ENCODE measurements around the gene MIF.
"Not testable (repeated sequence)": the region's sequence is repeated elsewhere in the genome, so short reads cannot be mapped to it uniquely, and the experiment has no call there.

Gene MIF

DNA sequence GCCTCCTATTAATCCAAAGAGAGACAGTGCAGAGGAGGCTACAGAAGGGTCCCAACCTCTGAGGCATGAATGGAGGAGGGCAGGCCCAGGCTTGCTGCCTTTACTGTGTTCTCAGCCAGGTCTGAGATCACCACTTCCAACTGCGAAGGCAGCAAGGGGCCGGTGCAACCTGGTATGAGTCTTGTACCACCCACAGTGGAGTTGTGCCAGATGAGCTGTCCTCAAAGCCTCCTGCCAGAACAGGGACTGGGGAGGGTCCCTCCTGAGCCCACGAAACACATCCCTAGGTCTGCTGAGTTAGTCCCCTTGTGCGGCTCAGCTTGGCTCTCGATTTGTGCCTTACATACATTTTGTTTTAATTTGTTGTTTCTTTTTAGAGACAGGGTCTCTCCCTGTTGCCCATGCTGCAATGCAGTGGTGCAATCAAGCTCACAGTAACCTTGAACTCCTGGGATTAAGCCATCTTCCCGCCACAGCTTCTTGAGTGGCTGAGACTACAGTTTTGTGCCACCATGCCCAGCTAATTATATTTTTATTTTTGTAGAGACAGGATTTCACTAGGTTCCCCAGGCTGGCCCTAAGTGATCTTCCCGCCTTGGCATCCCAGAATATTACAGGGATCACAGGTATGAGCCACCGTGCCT, 9.3 kb downstream of the MIF start:
- no peak for DNase-seq (ENCODE audit: low spot score in 2 of 2)
- no peak for ATAC-seq (ENCODE audit: low read depth)
- H3K4me3 Mint-ChIP-seq, result no peak overlapping the region
- peaks cover 10% of the 10 kb centered on the region for H3K9me3 Mint-ChIP-seq
- H3K36me3 Mint-ChIP-seq, result peaks cover 16% of the 10 kb centered on the region
- H3K4me1 Mint-ChIP-seq, result peaks cover 6% of the 10 kb centered on the region
- no peak overlapping the region for H3K27ac Mint-ChIP-seq
- H3K27me3 Mint-ChIP-seq, result no peaks in the 10 kb centered on the region

DNA sequence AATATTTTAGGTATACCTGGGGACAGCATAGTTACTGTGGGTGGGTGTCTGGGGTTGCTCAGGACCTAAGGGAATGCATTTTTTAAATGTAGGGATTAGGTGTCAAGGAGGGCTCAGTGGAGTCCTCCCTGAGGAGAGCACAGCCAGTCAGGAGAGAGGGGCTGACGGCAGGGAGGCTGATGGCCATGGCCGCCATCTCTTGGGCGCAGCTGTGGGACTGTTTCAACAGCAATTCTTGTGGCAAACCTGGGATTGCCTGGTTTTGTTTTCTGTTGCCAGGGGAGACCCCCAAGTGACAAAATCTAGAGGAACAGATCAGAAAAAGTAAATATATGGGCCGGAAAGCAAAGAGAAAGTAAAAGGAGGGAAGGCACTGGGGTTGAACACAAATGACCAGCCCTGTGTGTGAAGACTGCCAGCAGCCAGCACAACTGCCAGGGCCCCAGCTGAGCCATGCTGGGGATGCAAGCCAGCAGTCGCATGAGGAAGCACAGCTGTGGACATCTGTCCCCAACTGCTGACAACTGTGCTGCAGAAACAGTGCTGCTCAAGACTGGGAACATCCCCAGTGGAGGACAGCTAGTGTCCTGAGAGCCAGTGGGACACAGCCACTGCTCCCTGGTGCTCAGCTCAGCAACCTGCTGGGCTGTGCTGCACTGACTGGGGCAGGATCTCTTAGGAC, 10.5 kb downstream of the MIF start:
- no peaks in the 10 kb centered on the region for H3K27me3 Mint-ChIP-seq
- peaks cover 9% of the 10 kb centered on the region for H3K36me3 Mint-ChIP-seq
- DNase-seq (ENCODE audit: low spot score in 2 of 2) (no peak), ATAC-seq (ENCODE audit: low read depth) (no peak)
- no peak overlapping the region for H3K4me3 Mint-ChIP-seq
- peaks cover 4% of the 10 kb centered on the region for H3K4me1 Mint-ChIP-seq
- no peak overlapping the region for H3K27ac Mint-ChIP-seq
- H3K9me3 Mint-ChIP-seq, result peaks cover 7% of the 10 kb centered on the region

DNA sequence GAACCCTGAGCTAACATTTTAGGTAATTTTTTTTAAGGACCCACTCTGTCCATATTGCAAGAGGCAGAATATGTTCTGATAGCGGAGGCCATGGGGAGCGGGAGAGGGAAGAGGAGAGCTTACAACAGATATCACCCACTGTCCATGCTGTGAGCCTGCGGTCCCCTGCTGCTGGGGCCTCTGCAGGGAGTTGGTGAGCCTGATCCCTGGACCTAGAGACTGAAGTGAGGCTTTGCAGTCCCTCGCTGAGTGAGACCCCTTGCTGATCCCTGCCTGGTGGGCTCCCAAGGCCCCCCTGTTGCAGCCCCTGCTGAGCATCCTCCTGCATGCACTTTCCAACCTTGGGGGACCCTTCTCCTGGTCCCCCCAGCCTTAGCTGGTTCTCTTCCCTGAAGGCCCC, 12.5 kb downstream of the MIF start:
- Mint-ChIP-seq H3K27me3 (no peaks in the 10 kb centered on the region), H3K36me3 (no peaks in the 10 kb centered on the region), H3K27ac (no peak overlapping the region), H3K4me3 (no peak overlapping the region), H3K4me1 (peaks cover 3% of the 10 kb centered on the region), H3K9me3 (no peaks in the 10 kb centered on the region)
- ATAC-seq (ENCODE audit: low read depth) (no peak), DNase-seq (ENCODE audit: low spot score in 2 of 2) (no peak)

GRCh38 chr22:23907423-23907822, 13.2 kb downstream of the MIF start:
- DNase-seq (ENCODE audit: low spot score in 2 of 2); ATAC-seq (ENCODE audit: low read depth); H3K27ac Mint-ChIP-seq; H3K27me3 Mint-ChIP-seq; H3K4me3 Mint-ChIP-seq; H3K9me3 Mint-ChIP-seq; H3K4me1 Mint-ChIP-seq; H3K36me3 Mint-ChIP-seq: not testable (repeated sequence)

GRCh38 chr22:23908587-23909205, 14.5 kb downstream of the MIF start:
- Mint-ChIP-seq H3K4me3 (no peak overlapping the region), H3K27me3 (no peaks in the 10 kb centered on the region)
- ATAC-seq (ENCODE audit: low read depth), result no peak

GRCh38 chr22:23909296-23909898, 15.2 kb downstream of the MIF start:
- ATAC-seq (ENCODE audit: low read depth), result no peak
- Mint-ChIP-seq H3K4me1 (peaks cover 10% of the 10 kb centered on the region), H3K27ac (no peak overlapping the region), H3K27me3 (no peaks in the 10 kb centered on the region), H3K9me3 (no peaks in the 10 kb centered on the region), H3K36me3 (no peaks in the 10 kb centered on the region), H3K4me3 (no peak overlapping the region)
- DNase-seq (ENCODE audit: low spot score in 2 of 2), result no peak

More at GRCh38 chr22:23908587-23909205, 14.5 kb downstream of the MIF start:
- DNase-seq (ENCODE audit: low spot score in 2 of 2), result no peak
- Mint-ChIP-seq H3K27ac (no peak overlapping the region), H3K4me1 (peaks cover 12% of the 10 kb centered on the region), H3K9me3 (no peaks in the 10 kb centered on the region), H3K36me3 (no peaks in the 10 kb centered on the region)

DNA sequence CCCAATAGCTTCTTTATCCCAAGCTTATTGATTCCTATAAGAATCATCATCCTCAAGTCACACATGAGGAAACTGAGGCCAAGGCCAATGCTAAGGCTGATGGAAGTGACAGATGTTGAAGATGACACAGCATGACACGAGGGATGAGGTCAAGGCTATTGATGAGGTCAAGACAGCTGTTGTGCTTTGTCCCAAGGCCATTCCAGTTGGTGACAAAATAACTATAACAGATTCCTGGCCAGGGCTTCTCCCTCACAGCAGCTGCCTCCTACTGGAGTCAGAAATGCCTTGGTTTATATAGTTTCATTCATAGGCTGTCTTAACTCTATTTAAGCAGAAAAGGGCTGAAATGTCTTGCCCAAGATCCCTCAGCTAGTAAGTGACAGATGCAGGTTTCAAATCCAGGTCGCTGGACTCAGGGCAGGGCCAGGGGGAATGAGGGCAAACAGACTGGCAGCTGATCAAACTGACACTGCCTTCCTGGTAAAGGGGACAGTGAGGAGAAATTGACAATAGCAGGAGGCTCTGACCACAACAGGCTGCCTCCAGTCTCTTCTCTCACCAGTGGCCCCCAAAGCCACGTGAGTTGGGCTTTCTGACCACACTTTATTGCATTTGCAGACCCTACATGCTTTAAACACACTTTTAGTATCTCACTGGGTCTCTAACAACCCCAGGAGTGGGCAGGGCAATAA, 16.5 kb downstream of the MIF start:
- DNase-seq (ENCODE audit: low spot score in 2 of 2) (no peak), ATAC-seq (ENCODE audit: low read depth) (no peak)
- Mint-ChIP-seq H3K9me3 (no peaks in the 10 kb centered on the region), H3K4me1 (peaks cover 22% of the 10 kb centered on the region), H3K36me3 (no peaks in the 10 kb centered on the region), H3K4me3 (no peak overlapping the region), H3K27me3 (no peaks in the 10 kb centered on the region), H3K27ac (no peak overlapping the region)

- Mint-ChIP-seq H3K4me3 (no peak overlapping the region), H3K27ac (no peak overlapping the region), H3K36me3 (peaks cover 1% of the 10 kb centered on the region), H3K9me3 (no peaks in the 10 kb centered on the region), H3K27me3 (no peaks in the 10 kb centered on the region), H3K4me1 (peaks cover 23% of the 10 kb centered on the region)
- ATAC-seq (ENCODE audit: low read depth) (no peak), DNase-seq (ENCODE audit: low spot score in 2 of 2) (no peak)
Measured at GRCh38 chr22:23911318-23911980, 17.3 kb downstream of the MIF start.

DNA sequence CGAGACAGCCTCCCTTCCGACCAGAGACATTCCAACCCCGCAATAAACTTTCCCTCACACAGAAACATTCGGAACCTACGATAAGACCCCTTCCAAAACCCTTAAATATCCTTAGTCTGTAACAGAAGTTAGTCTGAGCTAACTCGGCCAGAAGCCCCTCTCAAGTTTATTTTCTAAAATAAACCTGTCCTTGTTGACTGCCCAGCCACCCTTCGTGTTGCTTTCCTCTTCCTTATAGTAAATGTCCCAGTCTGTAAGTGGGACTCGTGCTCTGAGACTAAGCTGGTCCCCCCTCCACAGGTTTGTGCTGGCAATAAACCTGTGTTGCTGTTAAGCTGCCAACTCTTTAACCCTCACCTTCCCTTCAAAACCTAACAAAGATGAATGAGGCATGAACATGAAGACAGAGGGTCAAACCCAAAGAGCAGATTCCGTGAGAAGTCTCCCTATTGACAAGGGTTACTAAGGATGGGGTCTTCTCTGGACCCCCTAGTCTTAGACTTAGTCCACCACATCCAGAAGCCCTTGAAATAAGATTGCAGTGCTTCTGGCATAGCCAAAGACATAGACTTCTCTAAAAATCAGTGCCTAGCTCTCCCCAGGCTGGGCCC, 18.2 kb downstream of the MIF start:
- H3K27me3 Mint-ChIP-seq, result no peaks in the 10 kb centered on the region
- ATAC-seq (ENCODE audit: low read depth), result no peak
- H3K36me3 Mint-ChIP-seq, result peaks cover 3% of the 10 kb centered on the region
- H3K4me3 Mint-ChIP-seq, result no peak overlapping the region
- no peak for DNase-seq (ENCODE audit: low spot score in 2 of 2)
- H3K4me1 Mint-ChIP-seq, result peaks cover 23% of the 10 kb centered on the region
- no peak overlapping the region for H3K27ac Mint-ChIP-seq
- H3K9me3 Mint-ChIP-seq, result no peaks in the 10 kb centered on the region

DNA sequence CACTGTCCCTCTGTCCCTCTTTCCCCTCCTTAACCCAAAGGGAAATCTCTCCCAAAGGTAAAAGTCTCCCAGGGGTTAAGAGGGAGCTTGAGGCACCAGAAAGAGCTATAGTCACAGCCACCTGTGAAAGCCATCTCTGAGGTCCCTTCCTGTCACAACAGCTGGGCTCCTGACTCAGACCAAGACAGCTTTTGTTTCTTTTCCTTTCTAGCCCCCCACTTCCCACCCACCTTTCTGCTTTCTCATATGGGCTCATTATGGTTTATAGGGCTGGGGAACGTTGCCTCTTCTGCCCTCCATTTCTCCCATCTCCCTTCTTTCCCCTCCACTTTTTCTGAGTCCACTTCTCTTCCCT, 19.1 kb downstream of the MIF start:
- peak overlapping the region; percentile 83 for H3K27ac Mint-ChIP-seq
- no peak for DNase-seq (ENCODE audit: low spot score in 2 of 2)
- no peak for ATAC-seq (ENCODE audit: low read depth)
- H3K4me1 Mint-ChIP-seq, result peaks cover 23% of the 10 kb centered on the region
- no peaks in the 10 kb centered on the region for H3K27me3 Mint-ChIP-seq
- peak overlapping the region; percentile 91 for H3K4me3 Mint-ChIP-seq
- peaks cover 3% of the 10 kb centered on the region for H3K36me3 Mint-ChIP-seq
- no peaks in the 10 kb centered on the region for H3K9me3 Mint-ChIP-seq

GRCh38 chr22:23913661-23914353, 19.6 kb downstream of the MIF start:
- H3K27me3 Mint-ChIP-seq, result no peaks in the 10 kb centered on the region
- H3K36me3 Mint-ChIP-seq, result peaks cover 3% of the 10 kb centered on the region
- H3K4me3 Mint-ChIP-seq, result peak overlapping the region; percentile 91
- peak overlapping the region; percentile 83 for H3K27ac Mint-ChIP-seq
- ATAC-seq (ENCODE audit: low read depth) (peak; percentile 99), DNase-seq (ENCODE audit: low spot score in 2 of 2) (peak; percentile 91 to 96)
- H3K9me3 Mint-ChIP-seq, result no peaks in the 10 kb centered on the region
- H3K4me1 Mint-ChIP-seq, result peaks cover 23% of the 10 kb centered on the region

GRCh38 chr22:23915290-23915689, 21.1 kb downstream of the MIF start:
- no peak for DNase-seq (ENCODE audit: low spot score in 2 of 2)
- H3K4me1 Mint-ChIP-seq, result peaks cover 23% of the 10 kb centered on the region
- H3K9me3 Mint-ChIP-seq, result no peaks in the 10 kb centered on the region
- no peak overlapping the region for H3K4me3 Mint-ChIP-seq
- no peaks in the 10 kb centered on the region for H3K27me3 Mint-ChIP-seq
- H3K36me3 Mint-ChIP-seq, result peaks cover 7% of the 10 kb centered on the region
- H3K27ac Mint-ChIP-seq, result peak overlapping the region; percentile 83
- ATAC-seq (ENCODE audit: low read depth), result no peak

- H3K27ac Mint-ChIP-seq; H3K27me3 Mint-ChIP-seq; H3K9me3 Mint-ChIP-seq; DNase-seq (ENCODE audit: low spot score in 2 of 2); H3K4me3 Mint-ChIP-seq; ATAC-seq (ENCODE audit: low read depth); H3K4me1 Mint-ChIP-seq: not testable (repeated sequence)
- peaks cover 24% of the 10 kb centered on the region for H3K36me3 Mint-ChIP-seq
Measured at GRCh38 chr22:23920267-23920611, 26.1 kb downstream of the MIF start.
